ENCODE data around the gene RPS14. TPM values are rescaled to one million over a fixed set of nuclear protein-coding genes. Genes with fewer than 3 reads are reported as not detected.

The RPS14 gene
- total RNA-seq, result 1,000 to 10,000 TPM; 2,955 to 3,473 (median 3,075) TPM

DNA sequence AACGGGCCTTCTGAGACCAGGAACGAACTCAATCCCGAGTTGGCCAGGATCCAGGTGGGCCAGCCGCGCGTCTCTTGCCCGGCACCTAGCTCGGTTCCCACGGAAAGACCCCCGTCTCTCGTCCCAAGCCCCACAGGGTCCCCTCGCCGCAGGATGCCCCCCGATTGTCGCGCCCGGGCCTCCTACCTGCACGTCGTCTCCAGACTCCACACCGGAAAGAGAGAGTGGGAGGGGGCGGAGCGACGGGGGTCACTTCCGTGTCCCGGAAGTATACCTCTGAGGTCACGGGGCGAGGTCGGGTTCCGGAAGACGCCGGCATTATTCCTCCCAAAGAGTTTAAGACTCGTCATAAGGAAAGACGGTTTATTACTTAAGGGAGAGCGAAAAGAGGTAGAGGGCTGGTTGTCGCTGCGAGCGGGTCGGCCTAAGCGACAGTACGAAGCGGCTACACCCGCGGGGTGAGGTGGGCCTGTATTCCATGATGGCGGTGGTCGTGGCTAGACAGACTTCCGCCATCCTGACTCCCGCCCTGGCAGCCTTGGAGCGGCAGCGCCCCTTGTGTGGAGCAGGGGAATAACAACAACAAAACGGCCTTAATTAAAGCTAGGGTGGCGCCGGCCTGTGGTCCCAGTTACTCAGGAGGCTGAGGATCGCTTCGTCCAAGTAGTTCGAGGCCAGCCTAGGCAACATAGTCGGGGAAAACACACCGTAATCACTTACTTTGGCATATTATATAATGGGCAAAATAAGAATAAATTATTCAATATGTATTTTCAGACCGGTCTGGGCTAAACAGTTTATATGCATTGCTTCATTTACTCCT lies at the start of gene RPS14:
TSS of gene RPS14 (minus strand) at position 223 of the 823 bp plus-strand sequence. CDS start 2,006 bp downstream, outside the sequence.
- H3K4me1 Mint-ChIP-seq (ENCODE audit: low read depth), result peaks cover 32% of the 10 kb centered on the region
- DNase-seq (peak; percentile 92), ATAC-seq (peak; percentile 91 to 92)
- H3K4me3 Mint-ChIP-seq, result peak within 1 kb of the TSS; percentile 98
- peaks cover 2% of the 10 kb centered on the region for H3K27me3 Mint-ChIP-seq (ENCODE audit: low read depth)
- H3K36me3 Mint-ChIP-seq (ENCODE audit: insufficient read depth), result peaks cover 41% of the 10 kb centered on the region
- no peaks in the 10 kb centered on the region for H3K9me3 Mint-ChIP-seq

DNA sequence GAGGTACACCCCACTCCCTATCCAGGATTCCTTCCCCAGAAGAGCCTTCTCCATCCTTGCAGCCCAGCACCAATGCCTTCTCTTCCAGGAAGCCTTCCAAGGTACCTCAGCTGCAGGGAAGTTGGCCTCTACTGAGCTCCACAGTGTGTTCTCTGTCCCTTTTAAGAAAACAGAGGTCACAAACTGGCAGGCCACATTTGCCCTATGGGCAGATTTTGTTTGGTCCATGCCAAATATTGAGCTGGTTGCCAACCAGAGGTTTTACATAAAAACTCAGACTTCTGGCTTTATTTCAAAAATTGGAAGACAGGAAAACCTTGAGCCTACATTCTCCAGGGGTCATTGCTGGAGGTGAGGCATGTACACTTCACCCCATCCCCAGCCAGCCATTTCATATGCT lies 49.4 kb upstream of the RPS14 start:
- no peaks in the 10 kb centered on the region for H3K9me3 Mint-ChIP-seq
- no peak overlapping the region for H3K4me3 Mint-ChIP-seq
- H3K36me3 Mint-ChIP-seq (ENCODE audit: insufficient read depth), result no peaks in the 10 kb centered on the region

DNA sequence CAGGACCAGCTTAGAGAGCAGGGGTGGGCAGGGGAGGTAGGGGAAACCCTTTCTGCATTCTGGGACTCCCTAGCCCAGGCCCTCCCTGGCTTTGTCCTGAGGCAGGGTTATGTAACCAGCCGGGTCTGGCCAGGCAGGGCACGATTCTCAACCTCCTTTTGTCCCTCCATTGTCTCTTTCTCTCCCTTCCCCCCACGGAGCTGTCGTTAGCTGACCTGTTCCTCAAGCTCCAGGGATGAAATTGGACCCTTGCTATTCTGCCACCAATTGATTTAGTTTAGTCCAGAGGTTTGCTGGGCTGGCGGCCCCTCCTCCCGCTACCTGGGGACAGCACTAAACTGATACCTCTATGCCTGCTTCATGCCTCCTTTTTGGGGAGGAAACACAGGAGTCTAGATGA lies 49.0 kb upstream of the RPS14 start:
- Mint-ChIP-seq H3K9me3 (no peaks in the 10 kb centered on the region), H3K4me1 (ENCODE audit: low read depth) (no peaks in the 10 kb centered on the region), H3K36me3 (ENCODE audit: insufficient read depth) (no peaks in the 10 kb centered on the region), H3K4me3 (no peak overlapping the region), H3K27me3 (ENCODE audit: low read depth) (no peaks in the 10 kb centered on the region)
- DNase-seq (no peak), ATAC-seq (no peak)

More for the DNA sequence above, 49.4 kb upstream of the RPS14 start:
- no peaks in the 10 kb centered on the region for H3K4me1 Mint-ChIP-seq (ENCODE audit: low read depth)
- DNase-seq (no peak), ATAC-seq (no peak)
- no peaks in the 10 kb centered on the region for H3K27me3 Mint-ChIP-seq (ENCODE audit: low read depth)

DNA sequence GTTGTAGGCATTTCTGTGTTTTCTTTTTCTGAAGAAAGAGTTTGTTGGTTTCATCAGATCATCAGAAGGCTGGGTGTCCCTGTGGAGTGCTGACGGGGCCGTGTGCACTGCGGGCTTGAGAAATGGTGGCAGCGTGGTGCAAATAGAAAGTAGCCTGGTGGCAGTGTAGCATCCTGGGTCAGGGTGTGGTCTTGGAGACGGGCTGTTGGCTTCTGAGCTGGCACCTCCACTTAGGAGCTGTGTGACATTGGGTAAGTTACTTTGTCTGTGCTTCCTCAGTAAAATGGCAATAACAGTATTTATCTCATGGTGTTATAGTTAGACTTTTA lies 48.4 kb upstream of the RPS14 start:
- no peak for DNase-seq
- Mint-ChIP-seq H3K9me3 (no peaks in the 10 kb centered on the region), H3K27me3 (ENCODE audit: low read depth) (no peaks in the 10 kb centered on the region), H3K36me3 (ENCODE audit: insufficient read depth) (no peaks in the 10 kb centered on the region), H3K4me1 (ENCODE audit: low read depth) (no peaks in the 10 kb centered on the region), H3K4me3 (no peak overlapping the region)
- no peak for ATAC-seq

DNA sequence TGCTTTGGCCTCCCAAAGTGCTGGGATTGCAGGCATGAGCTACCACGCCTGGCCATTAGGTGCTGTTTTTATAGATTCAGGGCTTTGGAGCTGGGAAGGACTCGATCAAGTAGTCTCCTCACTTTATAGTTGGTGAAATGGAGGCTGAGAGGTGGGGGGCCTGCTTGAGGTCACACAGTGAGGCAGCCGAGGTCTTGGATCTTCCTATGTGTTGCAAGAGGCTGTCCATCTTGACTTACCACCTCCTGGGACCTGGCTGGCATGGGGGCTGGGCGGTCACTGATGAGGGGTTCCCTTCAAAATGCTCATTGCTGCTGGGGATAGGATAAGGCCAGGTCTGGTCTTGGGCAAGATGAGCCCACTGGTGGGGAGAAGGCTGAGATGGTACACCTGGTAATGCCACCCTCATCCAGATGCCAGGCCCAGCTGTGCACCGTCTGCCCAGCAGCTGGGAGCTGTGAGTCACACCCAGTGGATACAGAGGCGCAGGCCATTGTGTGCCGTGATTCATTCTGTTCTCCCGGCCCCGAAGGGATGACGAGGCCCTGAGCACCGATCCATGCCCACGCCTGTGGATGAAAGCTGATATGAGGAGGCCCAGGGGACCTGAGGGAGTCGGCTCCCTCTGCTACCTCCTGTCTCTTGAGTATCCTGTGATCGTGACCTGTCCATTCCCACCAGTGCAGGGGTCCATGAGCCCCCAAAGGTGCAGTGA lies 47.9 kb upstream of the RPS14 start:
- Mint-ChIP-seq H3K4me3 (no peak overlapping the region), H3K9me3 (no peaks in the 10 kb centered on the region), H3K27me3 (ENCODE audit: low read depth) (no peaks in the 10 kb centered on the region), H3K4me1 (ENCODE audit: low read depth) (no peaks in the 10 kb centered on the region), H3K36me3 (ENCODE audit: insufficient read depth) (no peaks in the 10 kb centered on the region)
- no peak for DNase-seq
- ATAC-seq, result no peak

DNA sequence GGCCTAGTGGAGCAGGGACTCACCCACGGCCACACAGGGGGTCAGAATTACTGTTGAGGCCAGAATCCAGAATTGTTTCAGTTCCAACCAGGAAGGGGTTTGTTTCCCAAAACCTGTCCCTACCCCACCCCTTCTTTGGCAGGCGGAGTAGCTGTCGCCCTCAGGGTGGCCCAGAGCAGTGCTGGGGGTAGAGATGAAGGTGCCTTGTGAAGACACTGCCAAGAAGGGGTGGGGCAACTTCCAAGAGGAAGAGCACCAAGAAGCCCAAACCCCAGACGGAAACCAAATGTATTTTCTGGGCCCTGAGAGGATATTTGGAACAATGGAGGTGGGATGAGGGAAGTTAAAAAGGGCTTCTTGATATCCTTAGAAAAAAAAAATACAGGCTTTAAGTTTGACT lies 47.0 kb upstream of the RPS14 start:
- H3K4me1 Mint-ChIP-seq (ENCODE audit: low read depth), result no peaks in the 10 kb centered on the region
- no peak overlapping the region for H3K4me3 Mint-ChIP-seq
- H3K36me3 Mint-ChIP-seq (ENCODE audit: insufficient read depth), result no peaks in the 10 kb centered on the region
- no peak for ATAC-seq
- no peak for DNase-seq
- H3K27me3 Mint-ChIP-seq (ENCODE audit: low read depth), result no peaks in the 10 kb centered on the region
- H3K9me3 Mint-ChIP-seq, result no peaks in the 10 kb centered on the region

DNA sequence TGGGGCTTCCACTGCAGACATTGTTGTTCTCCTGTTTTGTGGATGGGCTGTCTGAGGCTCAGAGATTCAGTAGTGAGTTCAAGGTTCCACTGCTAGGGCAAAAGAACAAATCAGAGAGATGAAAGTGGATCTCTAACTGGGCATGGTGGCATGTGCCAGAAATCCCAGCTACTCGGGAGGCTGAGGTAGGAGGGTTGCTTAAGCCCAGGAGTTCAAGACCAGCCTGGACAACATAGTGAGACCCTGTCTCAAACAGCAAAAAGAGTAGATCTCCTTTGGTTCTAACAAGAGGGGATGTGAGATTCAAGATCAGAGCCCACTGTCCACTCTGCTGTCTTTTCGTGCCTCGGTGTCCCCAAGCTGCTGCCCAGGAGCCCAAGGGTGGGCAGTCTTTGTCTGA lies 46.6 kb upstream of the RPS14 start:
- ATAC-seq (no peak), DNase-seq (no peak)
- Mint-ChIP-seq H3K36me3 (ENCODE audit: insufficient read depth) (no peaks in the 10 kb centered on the region), H3K4me1 (ENCODE audit: low read depth) (no peaks in the 10 kb centered on the region), H3K4me3 (no peak overlapping the region), H3K27me3 (ENCODE audit: low read depth) (no peaks in the 10 kb centered on the region), H3K9me3 (no peaks in the 10 kb centered on the region)

- ATAC-seq, result no peak
- H3K36me3 Mint-ChIP-seq (ENCODE audit: insufficient read depth), result no peaks in the 10 kb centered on the region
Observed at GRCh38 chr5:150492621-150493020, 43.1 kb upstream of the RPS14 start.

GRCh38 chr5:150491876-150492275 lies 42.3 kb upstream of the RPS14 start:
- peaks cover 6% of the 10 kb centered on the region for H3K27me3 Mint-ChIP-seq (ENCODE audit: low read depth)
- no peak overlapping the region for H3K4me3 Mint-ChIP-seq
- no peaks in the 10 kb centered on the region for H3K9me3 Mint-ChIP-seq
- H3K4me1 Mint-ChIP-seq (ENCODE audit: low read depth), result peaks cover 7% of the 10 kb centered on the region
- no peaks in the 10 kb centered on the region for H3K36me3 Mint-ChIP-seq (ENCODE audit: insufficient read depth)
- DNase-seq, result no peak
- no peak for ATAC-seq

More at GRCh38 chr5:150492621-150493020, 43.1 kb upstream of the RPS14 start:
- Mint-ChIP-seq H3K9me3 (no peaks in the 10 kb centered on the region), H3K27me3 (ENCODE audit: low read depth) (peaks cover 3% of the 10 kb centered on the region), H3K4me3 (no peak overlapping the region), H3K4me1 (ENCODE audit: low read depth) (peaks cover 1% of the 10 kb centered on the region)
- no peak for DNase-seq

DNA sequence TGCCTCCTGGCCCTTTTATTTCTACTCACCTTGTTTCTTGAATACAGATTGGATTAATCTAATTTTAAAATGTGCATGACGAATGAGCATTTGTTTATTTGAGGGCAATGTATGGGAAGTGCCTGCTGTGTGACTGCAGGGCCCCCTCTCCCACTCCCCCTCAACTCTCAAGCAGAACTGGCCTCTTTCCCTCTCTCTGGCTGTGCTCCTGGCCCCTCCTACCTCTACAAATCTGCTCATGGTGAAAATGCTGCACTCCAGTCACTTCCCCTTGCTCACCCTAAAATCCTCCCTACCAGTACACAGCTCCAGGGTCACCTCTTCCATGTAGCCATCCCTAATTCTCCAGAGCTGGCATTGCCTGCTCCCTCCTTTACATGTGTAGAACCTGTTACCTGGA lies 41.2 kb upstream of the RPS14 start:
- ATAC-seq (no peak), DNase-seq (no peak)
- no peaks in the 10 kb centered on the region for H3K36me3 Mint-ChIP-seq (ENCODE audit: insufficient read depth)
- no peak overlapping the region for H3K4me3 Mint-ChIP-seq
- H3K4me1 Mint-ChIP-seq (ENCODE audit: low read depth), result peaks cover 7% of the 10 kb centered on the region
- peaks cover 6% of the 10 kb centered on the region for H3K27me3 Mint-ChIP-seq (ENCODE audit: low read depth)
- H3K9me3 Mint-ChIP-seq, result no peaks in the 10 kb centered on the region

- Mint-ChIP-seq H3K4me1 (ENCODE audit: low read depth) (peaks cover 7% of the 10 kb centered on the region), H3K4me3 (no peak overlapping the region), H3K27me3 (ENCODE audit: low read depth) (peaks cover 6% of the 10 kb centered on the region), H3K36me3 (ENCODE audit: insufficient read depth) (no peaks in the 10 kb centered on the region), H3K9me3 (no peaks in the 10 kb centered on the region)
- DNase-seq (no peak), ATAC-seq (no peak)
Observed at GRCh38 chr5:150490296-150490669, 40.7 kb upstream of the RPS14 start.

GRCh38 chr5:150489360-150490295 lies 40.1 kb upstream of the RPS14 start:
- Mint-ChIP-seq H3K4me3 (no peak overlapping the region), H3K9me3 (no peaks in the 10 kb centered on the region), H3K36me3 (ENCODE audit: insufficient read depth) (no peaks in the 10 kb centered on the region), H3K4me1 (ENCODE audit: low read depth) (peaks cover 9% of the 10 kb centered on the region), H3K27me3 (ENCODE audit: low read depth) (peaks cover 10% of the 10 kb centered on the region)
- ATAC-seq, result no peak
- DNase-seq, result no peak

DNA sequence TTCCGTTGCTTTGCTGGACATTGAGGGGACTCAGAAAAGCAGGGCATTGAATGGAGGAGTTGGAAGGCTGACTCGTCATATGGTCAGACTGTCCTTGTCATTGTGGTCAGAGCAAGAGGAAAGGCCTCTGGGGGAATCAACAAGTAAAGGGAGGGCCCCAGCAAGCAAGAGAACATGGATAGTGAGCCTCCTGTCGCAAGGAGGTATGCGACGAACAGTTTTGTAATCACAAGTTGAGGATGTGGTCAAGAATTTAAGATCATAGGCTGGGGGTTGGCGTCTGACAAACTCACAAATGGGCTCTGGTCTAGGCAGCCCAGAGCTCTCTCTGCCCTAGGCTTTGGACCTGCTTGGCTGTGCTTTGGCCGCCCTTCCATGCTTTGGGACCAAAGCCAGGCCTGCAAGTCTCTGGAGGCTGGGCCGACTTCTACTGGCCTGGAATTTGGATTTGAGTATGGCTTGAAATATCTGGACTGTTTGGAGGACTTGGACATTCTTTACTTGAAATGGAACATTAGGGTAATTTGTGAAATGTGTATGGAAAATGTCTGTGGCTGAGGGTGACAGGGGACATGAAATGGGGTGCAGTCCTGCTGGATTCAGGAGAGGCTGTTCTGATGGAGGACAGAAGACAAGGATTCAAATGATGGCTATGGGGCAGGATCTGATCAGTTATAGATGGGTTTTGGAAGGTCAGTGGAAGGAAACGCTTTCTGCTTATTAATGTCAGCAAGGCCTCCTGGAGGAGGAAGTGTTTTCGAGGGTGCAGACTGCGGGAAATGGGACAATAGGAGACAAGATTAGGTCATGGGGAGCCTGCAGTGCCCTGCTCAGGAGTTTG lies 39.2 kb upstream of the RPS14 start:
- Mint-ChIP-seq H3K9me3 (no peaks in the 10 kb centered on the region), H3K36me3 (ENCODE audit: insufficient read depth) (no peaks in the 10 kb centered on the region), H3K27me3 (ENCODE audit: low read depth) (peaks cover 10% of the 10 kb centered on the region), H3K4me3 (no peak overlapping the region), H3K4me1 (ENCODE audit: low read depth) (peaks cover 9% of the 10 kb centered on the region)
- no peak for DNase-seq
- ATAC-seq, result no peak

Data from activated T-cell treated with anti-CD3 and anti-CD28 coated beads, Interleukin-2, amount 50 U/mL, for 4 hours (primary cell).